Lower leg skin (tissue), 4 donors: Measurements from ENCODE around the gene CD226. TPM values are rescaled to one million over a fixed set of nuclear protein-coding genes. Genes with fewer than 3 reads are reported as not detected.

Experiments used
- DNase-seq, 2 donors: peaks; one replicate each; pipeline ENCODE4 v3.0.0-alpha.2; 2019; ENCODE audit warnings: low spot score in 2 of 2
- H3K4me3 ChIP-seq: fragments of 200-600 bp; sonication (generic); 2 replicates; pipeline ENCODE4 v1.5.1; 2017; ENCODE audit warnings: mild to moderate bottlenecking, low read depth; ENCODE audit not compliant: poor library complexity, severe bottlenecking
- CTCF ChIP-seq, 3 donors: fragments of 450-650 bp; IDR thresholded peaks; one replicate each; pipeline ENCODE4 v1.5.1; 2016; ENCODE audit warnings: antibody characterized with exemption in 3 of 3, mild to moderate bottlenecking in 3 of 3, moderate library complexity in 2 of 3
- POLR2A ChIP-seq, 2 donors: fragments of 450-650 bp; IDR thresholded peaks; one replicate each; pipeline ENCODE4 v1.6.1; 2016 to 2017; ENCODE audit warnings: antibody characterized with exemption in 2 of 2, mild to moderate bottlenecking in 1 of 2, moderate library complexity in 1 of 2
- WGBS, 2 donors: methylation state at CpG; one replicate each; pipeline ENCODE4 v1.1.5; 2018; 5-methylcytosine and 5-hydroxymethylcytosine counted together
- intact Hi-C: fragments of 100-400 bp; cut with DNase I; formaldehyde crosslinking; loops from one replicate; pipeline ENCODE4 v1.15.0; 2023; ENCODE audit warnings: low total_unique reads
- total RNA-seq, 4 donors: library from RNA; depleted of rRNA; stranded (reverse); fragments of >200 nt; gene quantifications; one replicate each; pipeline ENCODE4 v1.1.0, GENCODE V29; 2016

CD226 gene
- total RNA-seq, 4 donors from 2014 or later, result 0.13 to 0.29 (median 0.26) TPM; not detected in 1

- WGBS, 2 donors, result 80 to 94% methylated on average over 7 of the region's 7 CpGs
- intact Hi-C loops, result no loop called here
- DNase-seq, result no peak
- no peak for TF ChIP-seq POLR2A (IDR thresholded peaks at IDR 0.05)
- TF ChIP-seq CTCF (IDR thresholded peaks at IDR 0.05), result no peak
- no peak overlapping the region for H3K4me3 ChIP-seq
These were observed 50.1 kb downstream of the CD226 start for GRCh38 chr18:69897397-69898108.

GRCh38 chr18:69895066-69896047, 52.3 kb downstream of the CD226 start:
- 87 to 89% methylated on average over 19 of the region's 19 CpGs for WGBS, 2 donors
- TF ChIP-seq POLR2A (IDR thresholded peaks at IDR 0.05) (no peak), CTCF (IDR thresholded peaks at IDR 0.05) (no peak)
- no peak for DNase-seq
- intact Hi-C loops, result no loop called here
- H3K4me3 ChIP-seq, result no peak overlapping the region

GRCh38 chr18:69894467-69894866, 53.2 kb downstream of the CD226 start:
- DNase-seq, result no peak
- intact Hi-C loops, result no loop called here
- TF ChIP-seq POLR2A (IDR thresholded peaks at IDR 0.05), result no peak
- no peak for TF ChIP-seq CTCF (IDR thresholded peaks at IDR 0.05)
- 87 to 94% methylated on average over 2 of the region's 2 CpGs for WGBS, 2 donors
- no peak overlapping the region for H3K4me3 ChIP-seq

- H3K4me3 ChIP-seq, result no peak overlapping the region
- intact Hi-C loops, result no loop called here
- DNase-seq, result no peak
- 92 to 94% methylated on average over 1 of the region's 1 CpG for WGBS, 2 donors
- TF ChIP-seq CTCF (IDR thresholded peaks at IDR 0.05) (no peak), POLR2A (IDR thresholded peaks at IDR 0.05) (no peak)
These were observed 57.1 kb downstream of the CD226 start for GRCh38 chr18:69890558-69890957.

GRCh38 chr18:69889009-69889408, 58.7 kb downstream of the CD226 start:
- no peak for DNase-seq
- no peak for TF ChIP-seq POLR2A (IDR thresholded peaks at IDR 0.05)
- TF ChIP-seq CTCF (IDR thresholded peaks at IDR 0.05), result no peak
- H3K4me3 ChIP-seq, result no peak overlapping the region
- WGBS, 2 donors, result 90 to 93% methylated on average over 4 of the region's 4 CpGs
- intact Hi-C loops, result no loop called here
